Neural progenitor cell (in vitro differentiated cells): ENCODE results near the gene ADA. TPM values are rescaled to one million over a fixed set of nuclear protein-coding genes. Genes with fewer than 3 reads are reported as not detected.
"Not testable (repeated sequence)": the region's sequence is repeated elsewhere in the genome, so short reads cannot be mapped to it uniquely, and the experiment has no call there.

Source experiments
- DNase-seq: peaks from one replicate; pipeline ENCODE4 v3.0.0-alpha.2; 2016; ENCODE audit warnings: low spot score
- H2AFZ ChIP-seq: fragments of 200-600 bp; sonication (generic); replicated peaks from 2 replicates; pipeline ENCODE4 v1.6.1; 2016; ENCODE audit warnings: antibody characterized with exemption
- H3F3A ChIP-seq: fragments of 200-600 bp; sonication (generic); 2 replicates; pipeline ENCODE4 v1.6.1; 2016; ENCODE audit warnings: antibody characterized with exemption, low read depth
- H3K27ac ChIP-seq: fragments of 200-600 bp; sonication (generic); 2 replicates; pipeline ENCODE4 v1.5.1; 2016; ENCODE audit warnings: mild to moderate bottlenecking
- H3K27me3 ChIP-seq: fragments of 200-600 bp; sonication (generic); 2 replicates; pipeline ENCODE4 v1.6.1; 2016; ENCODE audit warnings: mild to moderate bottlenecking, moderate library complexity
- H3K36me3 ChIP-seq: fragments of 200-600 bp; sonication (generic); 2 replicates; pipeline ENCODE4 v1.5.1; 2016
- H3K4me1 ChIP-seq: fragments of 200-600 bp; sonication (generic); 2 replicates; pipeline ENCODE4 v1.6.1; 2016; ENCODE audit warnings: mixed run types
- H3K4me2 ChIP-seq: fragments of 200-600 bp; sonication (generic); 2 replicates; pipeline ENCODE4 v1.6.1; 2016
- H3K4me3 ChIP-seq: fragments of 200-600 bp; sonication (generic); 2 replicates; pipeline ENCODE4 v1.5.1; 2016
- H3K79me2 ChIP-seq: fragments of 200-600 bp; sonication (generic); 2 replicates; pipeline ENCODE4 v1.6.1; 2016; ENCODE audit warnings: low read depth
- H3K9ac ChIP-seq: fragments of 200-600 bp; sonication (generic); 2 replicates; pipeline ENCODE4 v1.6.1; 2016
- H3K9me3 ChIP-seq: fragments of 200-600 bp; sonication (generic); 2 replicates; pipeline ENCODE4 v1.5.1; 2016; ENCODE audit warnings: low read depth
- H4K20me1 ChIP-seq: fragments of 200-600 bp; sonication (generic); 2 replicates; pipeline ENCODE4 v1.6.1; 2016; ENCODE audit warnings: low read depth
- H3K27ac Mint-ChIP-seq: 3 replicates; pipeline ENCODE4 v1.8.0; 2021; ENCODE audit warnings: mixed read lengths
- H3K27me3 Mint-ChIP-seq: 2 replicates; pipeline ENCODE4 v1.8.0; 2022; ENCODE audit warnings: low read depth, mild to moderate bottlenecking, inconsistent platforms, moderate library complexity, mixed read lengths; ENCODE audit not compliant: insufficient read depth
- H3K36me3 Mint-ChIP-seq: 3 replicates; pipeline ENCODE4 v1.8.0; 2021; ENCODE audit warnings: mixed read lengths
- H3K4me1 Mint-ChIP-seq: 3 replicates; pipeline ENCODE4 v1.8.0; 2021; ENCODE audit warnings: mixed read lengths
- H3K4me3 Mint-ChIP-seq: 3 replicates; pipeline ENCODE4 v1.8.0; 2021; ENCODE audit warnings: mild to moderate bottlenecking, moderate library complexity, mixed read lengths
- H3K9me3 Mint-ChIP-seq: 3 replicates; pipeline ENCODE4 v1.8.0; 2020; ENCODE audit warnings: mixed read lengths
- EZH2 ChIP-seq: fragments of 200-600 bp; sonication (generic); IDR thresholded peaks from 2 replicates; pipeline ENCODE4 v1.6.1; 2017; ENCODE audit warnings: antibody characterized with exemption, mild to moderate bottlenecking, moderate library complexity
- EZH2phosphoT487 ChIP-seq: fragments of 200-600 bp; sonication (generic); IDR thresholded peaks from 2 replicates; pipeline ENCODE4 v1.6.1; 2017; ENCODE audit warnings: antibody characterized with exemption
- total RNA-seq: library from RNA; depleted of rRNA; stranded (reverse); fragments of >200 nt; gene quantifications from 2 replicates; pipeline ENCODE4 v1.2.3, GENCODE V29; 2015; ENCODE audit warnings: low replicate concordance
- TF ChIP-seq, protein P1 (sequence below): fragments of 200-600 bp; sonication (generic); IDR thresholded peaks from 2 replicates; pipeline ENCODE4 v1.5.1; 2017; ENCODE audit warnings: antibody characterized with exemption, mild to moderate bottlenecking

ADA gene
- total RNA-seq, 1 donor from 2014 or later: 29.7 TPM

DNA sequence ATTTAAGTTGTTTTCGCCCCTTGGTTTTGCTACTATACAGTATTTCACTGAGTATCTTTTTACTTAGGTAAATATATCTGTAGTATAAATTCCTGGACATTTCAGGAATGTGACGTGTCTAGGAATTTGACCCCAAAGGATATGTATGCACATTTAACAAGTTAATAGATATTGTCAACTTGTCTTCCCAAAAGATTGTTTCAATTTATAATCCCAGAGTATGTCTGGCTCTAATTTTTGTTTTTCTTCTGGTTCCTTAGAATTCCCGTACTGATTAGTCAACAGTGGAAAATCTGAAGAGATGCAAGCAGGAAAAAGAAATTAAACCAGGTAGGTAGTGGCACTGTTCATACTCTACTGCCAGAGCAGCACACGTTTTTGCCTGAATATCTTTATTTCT is 62.0 kb downstream of the ADA start:
- Histone ChIP-seq H3K36me3 (no peaks in the 10 kb centered on the region), H3K9ac (no peak overlapping the region), H3K4me1 (no peaks in the 10 kb centered on the region), H3K4me3 (no peak overlapping the region), H3K27ac (no peak overlapping the region), H3F3A (no peaks in the 10 kb centered on the region), H4K20me1 (peaks cover 3% of the 10 kb centered on the region), H2AFZ (no peak overlapping the region), H3K9me3 (no peaks in the 10 kb centered on the region), H3K4me2 (no peak overlapping the region), H3K79me2 (no peaks in the 10 kb centered on the region), H3K27me3 (no peaks in the 10 kb centered on the region)
- TF ChIP-seq EZH2phosphoT487: no peak
- no peak for TF ChIP-seq EZH2
- TF ChIP-seq, protein P1, sequence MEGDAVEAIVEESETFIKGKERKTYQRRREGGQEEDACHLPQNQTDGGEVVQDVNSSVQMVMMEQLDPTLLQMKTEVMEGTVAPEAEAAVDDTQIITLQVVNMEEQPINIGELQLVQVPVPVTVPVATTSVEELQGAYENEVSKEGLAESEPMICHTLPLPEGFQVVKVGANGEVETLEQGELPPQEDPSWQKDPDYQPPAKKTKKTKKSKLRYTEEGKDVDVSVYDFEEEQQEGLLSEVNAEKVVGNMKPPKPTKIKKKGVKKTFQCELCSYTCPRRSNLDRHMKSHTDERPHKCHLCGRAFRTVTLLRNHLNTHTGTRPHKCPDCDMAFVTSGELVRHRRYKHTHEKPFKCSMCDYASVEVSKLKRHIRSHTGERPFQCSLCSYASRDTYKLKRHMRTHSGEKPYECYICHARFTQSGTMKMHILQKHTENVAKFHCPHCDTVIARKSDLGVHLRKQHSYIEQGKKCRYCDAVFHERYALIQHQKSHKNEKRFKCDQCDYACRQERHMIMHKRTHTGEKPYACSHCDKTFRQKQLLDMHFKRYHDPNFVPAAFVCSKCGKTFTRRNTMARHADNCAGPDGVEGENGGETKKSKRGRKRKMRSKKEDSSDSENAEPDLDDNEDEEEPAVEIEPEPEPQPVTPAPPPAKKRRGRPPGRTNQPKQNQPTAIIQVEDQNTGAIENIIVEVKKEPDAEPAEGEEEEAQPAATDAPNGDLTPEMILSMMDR: no peak
- no peak for DNase-seq
- Mint-ChIP-seq H3K36me3 (peaks cover 10% of the 10 kb centered on the region), H3K27me3 (no peaks in the 10 kb centered on the region), H3K9me3 (no peaks in the 10 kb centered on the region), H3K4me1 (no peaks in the 10 kb centered on the region), H3K27ac (no peak overlapping the region), H3K4me3 (no peak overlapping the region)

DNA sequence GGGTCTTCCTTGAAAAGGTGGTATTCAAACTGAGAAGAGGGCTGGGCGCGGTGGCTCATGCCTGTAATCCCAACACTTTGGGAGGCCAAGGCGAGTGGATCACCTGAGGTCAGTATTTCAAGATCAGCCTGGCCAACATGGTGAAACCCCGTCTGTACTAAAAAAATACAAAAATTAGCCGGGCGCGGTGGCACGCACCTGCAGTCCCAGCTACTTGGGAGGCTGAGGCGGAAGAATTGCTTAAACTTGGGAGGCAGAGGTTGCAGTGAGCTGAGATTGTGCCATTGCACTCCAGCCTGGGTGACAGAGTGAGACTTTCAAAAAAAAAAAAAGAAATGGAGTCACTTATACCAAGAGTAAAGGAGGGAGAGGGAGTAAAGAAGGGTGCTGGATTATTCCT is 63.2 kb downstream of the ADA start:
- not testable (repeated sequence) for H3K9ac ChIP-seq, H3K9me3 ChIP-seq, H3K4me3 ChIP-seq, H3K79me2 ChIP-seq, H3K36me3 Mint-ChIP-seq, H3K27ac ChIP-seq, H3K4me1 Mint-ChIP-seq, H3F3A ChIP-seq, H2AFZ ChIP-seq, H3K27me3 ChIP-seq, DNase-seq, H3K9me3 Mint-ChIP-seq, H4K20me1 ChIP-seq, H3K27ac Mint-ChIP-seq, H3K36me3 ChIP-seq, H3K4me3 Mint-ChIP-seq, H3K27me3 Mint-ChIP-seq, H3K4me1 ChIP-seq, H3K4me2 ChIP-seq

DNA sequence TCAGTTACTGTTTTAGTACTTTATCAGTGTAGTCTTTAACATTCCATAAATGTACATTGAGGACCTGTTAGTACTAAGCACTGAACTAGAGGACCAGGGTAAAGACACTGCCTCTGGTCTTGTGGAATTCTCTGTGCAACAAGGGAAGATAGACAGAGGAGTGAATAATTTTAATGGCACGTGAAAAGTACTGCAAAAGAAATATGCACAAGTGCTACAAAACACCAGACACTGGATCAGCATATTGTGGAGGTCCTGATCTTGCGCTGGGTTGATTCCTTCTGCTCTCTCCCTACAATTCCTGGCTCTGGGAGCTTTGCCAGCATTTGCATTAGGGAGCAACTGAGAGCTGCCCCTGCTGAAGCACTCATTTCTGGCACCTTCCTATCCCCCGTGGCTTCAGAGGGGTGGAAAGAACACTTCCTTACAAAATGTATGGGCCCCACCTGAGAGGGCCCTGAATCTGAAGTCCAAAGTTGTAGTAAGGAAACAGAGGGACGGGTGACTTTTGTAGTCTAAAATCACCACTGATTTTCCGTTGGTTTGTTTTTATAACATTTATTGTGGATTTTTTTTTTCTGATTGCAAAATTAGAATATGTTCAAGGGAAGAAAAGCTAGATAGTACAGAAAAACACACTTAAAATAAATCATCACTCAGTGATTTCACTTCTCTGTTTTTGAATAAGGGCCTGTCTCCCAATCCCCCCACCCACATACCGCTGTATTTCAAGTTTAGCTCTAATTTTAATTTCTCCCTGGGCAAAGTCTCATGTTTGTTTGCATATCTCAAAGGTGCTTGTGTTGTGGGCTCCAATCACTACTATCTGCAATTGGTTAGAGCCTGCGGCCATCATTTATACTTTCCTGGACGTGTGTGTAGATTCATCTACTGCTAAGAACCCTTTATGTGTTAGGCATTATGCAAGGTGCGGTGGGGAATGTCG is 64.2 kb downstream of the ADA start:
- Histone ChIP-seq H3K27ac (no peak overlapping the region), H3K36me3 (no peaks in the 10 kb centered on the region), H3K4me3 (no peak overlapping the region), H2AFZ (no peak overlapping the region), H3K9me3 (no peaks in the 10 kb centered on the region), H3K4me1 (peaks cover 9% of the 10 kb centered on the region), H3F3A (no peaks in the 10 kb centered on the region), H3K79me2 (no peaks in the 10 kb centered on the region), H4K20me1 (peaks cover 3% of the 10 kb centered on the region), H3K9ac (no peak overlapping the region), H3K4me2 (no peak overlapping the region), H3K27me3 (no peaks in the 10 kb centered on the region)
- H3K4me3 Mint-ChIP-seq: no peak overlapping the region
- H3K27me3 Mint-ChIP-seq: no peaks in the 10 kb centered on the region
- H3K9me3 Mint-ChIP-seq: no peaks in the 10 kb centered on the region
- H3K27ac Mint-ChIP-seq: no peak overlapping the region
- TF ChIP-seq EZH2 (no peak), EZH2phosphoT487 (no peak)
- TF ChIP-seq, protein P1: no peak
- no peak for DNase-seq
- peaks cover 7% of the 10 kb centered on the region for H3K4me1 Mint-ChIP-seq
- peaks cover 8% of the 10 kb centered on the region for H3K36me3 Mint-ChIP-seq

DNA sequence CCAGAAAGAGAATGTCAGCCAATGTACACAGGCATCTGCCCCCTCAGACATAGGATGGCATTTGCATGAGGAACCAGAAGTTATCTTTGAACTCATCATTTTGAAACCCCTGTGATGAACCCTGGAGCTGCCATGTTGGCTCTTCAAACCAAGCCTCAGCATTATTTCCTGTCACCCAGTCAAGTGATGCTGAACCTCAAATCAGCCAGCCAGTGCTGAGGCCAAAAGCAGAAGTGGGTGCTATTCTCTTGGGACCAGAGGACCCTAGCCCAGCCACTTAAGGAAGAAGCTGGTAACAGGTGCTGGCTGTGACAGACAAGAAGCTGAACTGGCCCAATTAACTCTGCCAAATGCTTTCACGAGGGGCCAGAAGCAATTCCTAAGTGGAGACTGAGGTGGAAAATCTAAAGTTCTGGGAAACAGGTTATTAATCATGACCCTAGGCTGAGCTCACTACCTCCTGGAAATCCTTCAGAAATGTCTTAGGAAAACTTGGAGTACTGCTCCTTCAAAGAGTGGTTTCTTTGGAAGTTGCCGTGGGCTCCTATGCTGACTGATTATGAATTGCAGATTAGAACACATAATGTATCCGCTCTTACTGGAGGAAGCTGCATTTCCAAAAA is 65.1 kb downstream of the ADA start:
- no peak overlapping the region for H2AFZ ChIP-seq
- H3K36me3 ChIP-seq: no peaks in the 10 kb centered on the region
- DNase-seq: no peak
- no peak overlapping the region for H3K4me3 ChIP-seq
- Mint-ChIP-seq H3K4me3 (no peak overlapping the region), H3K4me1 (peaks cover 16% of the 10 kb centered on the region), H3K27ac (no peak overlapping the region), H3K9me3 (no peaks in the 10 kb centered on the region), H3K36me3 (peaks cover 8% of the 10 kb centered on the region), H3K27me3 (no peaks in the 10 kb centered on the region)
- H3F3A ChIP-seq: no peaks in the 10 kb centered on the region
- no peaks in the 10 kb centered on the region for H3K9me3 ChIP-seq
- peaks cover 18% of the 10 kb centered on the region for H3K4me1 ChIP-seq
- no peaks in the 10 kb centered on the region for H3K79me2 ChIP-seq
- no peak overlapping the region for H3K27ac ChIP-seq
- H3K4me2 ChIP-seq: no peak overlapping the region
- H3K9ac ChIP-seq: no peak overlapping the region
- TF ChIP-seq EZH2 (no peak), EZH2phosphoT487 (no peak)
- TF ChIP-seq, protein P1: no peak
- no peaks in the 10 kb centered on the region for H3K27me3 ChIP-seq
- peaks cover 3% of the 10 kb centered on the region for H4K20me1 ChIP-seq
